MV-4-11 (cell line): Measurements from ENCODE around the gene XPO4.
"Not testable (repeated sequence)": the region's sequence is repeated elsewhere in the genome, so short reads cannot be mapped to it uniquely, and the experiment has no call there.

Experiments
- DNase-seq: peaks from one replicate; lab custom pipeline; 2025; lab: John Stamatoyannopoulos, UW

Gene XPO4

DNA sequence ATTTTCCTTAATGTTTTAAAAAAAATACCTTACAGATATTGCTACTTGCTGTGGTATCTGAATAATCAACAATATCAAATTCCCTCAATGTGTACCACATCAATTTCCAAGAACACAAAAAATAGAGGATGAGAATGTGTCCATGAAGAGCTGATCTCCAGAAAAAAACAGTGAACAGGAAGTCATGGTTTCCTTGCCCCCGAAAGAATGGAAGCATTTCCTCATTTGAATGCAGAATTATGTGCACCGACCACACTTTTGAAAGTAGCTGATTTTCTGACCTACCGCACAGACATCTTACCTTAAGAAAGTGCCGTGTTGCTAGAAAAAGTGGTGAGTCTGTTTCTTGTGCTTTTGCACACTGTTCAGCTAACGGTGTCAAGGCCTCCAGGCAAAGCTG, 115.4 kb downstream of the XPO4 start:
- peak; percentile 50 for DNase-seq

DNA sequence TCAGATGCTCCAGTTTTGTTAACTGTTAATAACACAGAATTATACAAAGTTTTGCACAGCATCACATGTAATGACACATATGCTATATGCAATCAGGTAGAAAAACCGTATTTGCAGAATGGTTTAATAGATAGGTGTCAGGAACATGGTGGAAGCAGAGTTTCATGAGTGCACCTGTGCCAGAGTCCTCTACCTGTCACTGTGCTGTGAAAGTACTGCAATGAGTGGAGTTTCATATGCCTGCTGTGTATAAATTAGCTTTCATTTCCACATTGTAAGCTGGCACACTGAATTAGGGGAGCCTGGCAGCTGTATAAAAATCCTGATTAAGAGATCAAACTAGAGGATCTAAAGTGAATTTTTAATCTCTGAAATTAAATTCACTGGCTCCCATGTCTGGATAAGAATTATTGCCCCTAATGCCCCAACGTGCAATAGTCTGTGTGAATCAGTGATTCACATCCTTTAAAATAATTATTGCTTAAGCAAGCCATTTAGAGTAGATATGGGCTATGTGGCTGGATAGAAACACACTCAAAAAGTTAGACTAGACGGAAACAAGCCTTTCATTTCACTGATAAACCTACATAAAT, 120.3 kb downstream of the XPO4 start:
- no peak for DNase-seq

DNA sequence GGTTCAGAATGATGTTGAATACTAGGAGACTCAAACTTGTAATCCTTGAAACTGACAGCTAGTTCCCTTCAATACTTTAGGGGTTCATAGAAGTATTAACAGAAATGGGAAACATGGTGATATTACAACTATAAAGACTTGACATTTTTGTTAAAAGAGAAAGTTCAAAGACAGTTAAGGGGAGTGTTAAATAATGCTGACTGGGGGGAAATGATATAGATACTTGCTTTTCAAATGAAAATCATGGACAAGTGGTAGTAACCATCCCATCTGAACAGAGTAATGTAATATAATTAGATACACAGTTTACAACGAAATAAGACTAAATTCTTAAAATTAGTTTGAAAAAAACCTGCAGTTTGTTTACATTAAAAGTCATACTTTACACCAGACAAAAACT, 122.2 kb downstream of the XPO4 start:
- DNase-seq = no peak

DNA sequence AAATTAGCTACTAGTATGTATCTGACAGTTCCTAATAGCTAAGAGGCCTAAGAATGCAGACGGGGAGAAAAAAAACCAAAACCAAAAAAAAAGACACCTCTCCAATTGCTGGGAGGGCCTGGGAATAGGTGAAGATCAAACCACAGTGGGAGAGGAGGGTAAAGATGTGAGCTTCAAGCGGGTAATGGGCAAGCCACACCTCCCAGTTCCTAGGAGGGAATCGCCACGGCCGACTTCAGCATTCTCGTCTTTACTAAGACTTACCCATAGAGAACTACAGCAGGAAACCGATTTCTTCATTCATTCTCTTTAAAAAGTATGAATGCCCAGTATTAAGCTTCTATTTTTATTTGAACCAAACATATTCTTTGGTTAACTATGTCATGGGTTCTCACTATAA, 123.1 kb downstream of the XPO4 start:
- no peak for DNase-seq

DNA sequence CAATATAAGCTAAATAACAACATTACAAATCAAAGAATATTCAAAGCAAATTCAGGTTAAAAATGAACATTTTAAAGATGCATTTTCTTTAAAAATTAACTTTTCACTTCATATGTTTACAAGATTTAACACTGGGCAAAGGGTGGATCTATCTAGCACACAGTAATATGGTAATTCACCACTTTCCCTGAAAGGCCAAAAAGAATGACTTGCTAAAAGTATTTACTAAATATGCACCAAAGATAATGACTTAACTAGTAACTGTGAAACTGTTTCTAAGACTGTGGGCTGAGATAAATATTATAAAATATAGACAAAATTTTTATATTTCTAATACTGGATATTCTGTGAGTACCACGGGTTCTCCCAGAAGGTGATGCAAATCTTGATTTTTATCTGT, 124.2 kb downstream of the XPO4 start:
- DNase-seq = no peak

DNA sequence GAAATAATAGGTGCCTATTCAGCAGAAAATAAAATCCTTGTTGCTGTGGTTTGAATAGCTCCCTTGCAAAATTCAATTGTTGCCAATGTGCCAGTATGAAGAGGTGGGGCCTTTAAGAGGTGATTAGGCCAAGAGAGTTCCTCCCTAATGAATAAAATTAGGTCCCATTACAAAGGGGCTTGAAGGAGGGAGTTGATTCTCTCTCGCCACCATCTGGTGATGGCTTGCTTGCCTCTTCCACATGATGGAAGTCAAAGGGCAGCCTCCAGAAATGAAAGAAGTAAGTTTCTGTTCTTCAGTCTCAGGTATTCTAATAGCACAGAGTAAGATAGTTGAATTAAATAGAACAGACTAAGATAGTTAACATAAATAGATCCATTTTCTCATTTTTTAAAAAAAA, 125.8 kb downstream of the XPO4 start:
- no peak for DNase-seq

DNA sequence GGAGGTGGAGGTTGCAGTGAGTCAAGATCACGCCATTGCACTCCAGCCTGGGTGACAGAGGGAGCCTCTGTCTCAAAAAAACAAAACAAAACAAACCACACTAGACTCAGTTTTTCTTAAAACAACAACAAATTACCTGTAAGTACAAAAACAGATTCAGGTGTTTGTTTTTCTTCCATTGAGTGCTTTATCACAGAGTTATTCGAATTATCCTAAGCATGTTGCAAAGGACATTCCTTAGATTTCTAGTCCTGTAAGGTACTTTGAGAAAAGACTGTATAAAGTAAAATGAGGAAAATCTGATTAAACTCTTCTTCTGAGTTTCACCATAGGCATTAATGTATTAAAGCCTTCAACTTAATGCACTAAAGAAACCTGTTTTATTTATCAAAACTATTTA, 126.6 kb downstream of the XPO4 start:
- no peak for DNase-seq

DNA sequence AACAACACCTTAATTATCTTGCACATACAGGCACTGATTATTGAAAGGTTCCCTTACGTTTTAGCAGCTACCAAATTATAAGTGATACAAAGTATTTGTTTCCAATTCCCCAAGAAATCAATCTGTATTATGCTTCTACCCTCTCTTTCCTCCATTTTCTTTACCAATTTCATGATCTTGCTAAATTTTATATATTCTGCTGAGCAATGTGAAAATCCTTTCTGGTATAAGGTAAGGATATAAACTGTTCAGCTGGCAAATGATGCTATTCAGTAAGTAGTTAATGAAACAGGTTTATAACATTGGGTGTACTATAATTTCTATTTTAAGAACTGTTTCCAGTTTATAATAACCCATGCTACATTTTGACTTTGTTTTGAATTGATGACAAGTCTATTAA, 127.8 kb downstream of the XPO4 start:
- no peak for DNase-seq

DNA sequence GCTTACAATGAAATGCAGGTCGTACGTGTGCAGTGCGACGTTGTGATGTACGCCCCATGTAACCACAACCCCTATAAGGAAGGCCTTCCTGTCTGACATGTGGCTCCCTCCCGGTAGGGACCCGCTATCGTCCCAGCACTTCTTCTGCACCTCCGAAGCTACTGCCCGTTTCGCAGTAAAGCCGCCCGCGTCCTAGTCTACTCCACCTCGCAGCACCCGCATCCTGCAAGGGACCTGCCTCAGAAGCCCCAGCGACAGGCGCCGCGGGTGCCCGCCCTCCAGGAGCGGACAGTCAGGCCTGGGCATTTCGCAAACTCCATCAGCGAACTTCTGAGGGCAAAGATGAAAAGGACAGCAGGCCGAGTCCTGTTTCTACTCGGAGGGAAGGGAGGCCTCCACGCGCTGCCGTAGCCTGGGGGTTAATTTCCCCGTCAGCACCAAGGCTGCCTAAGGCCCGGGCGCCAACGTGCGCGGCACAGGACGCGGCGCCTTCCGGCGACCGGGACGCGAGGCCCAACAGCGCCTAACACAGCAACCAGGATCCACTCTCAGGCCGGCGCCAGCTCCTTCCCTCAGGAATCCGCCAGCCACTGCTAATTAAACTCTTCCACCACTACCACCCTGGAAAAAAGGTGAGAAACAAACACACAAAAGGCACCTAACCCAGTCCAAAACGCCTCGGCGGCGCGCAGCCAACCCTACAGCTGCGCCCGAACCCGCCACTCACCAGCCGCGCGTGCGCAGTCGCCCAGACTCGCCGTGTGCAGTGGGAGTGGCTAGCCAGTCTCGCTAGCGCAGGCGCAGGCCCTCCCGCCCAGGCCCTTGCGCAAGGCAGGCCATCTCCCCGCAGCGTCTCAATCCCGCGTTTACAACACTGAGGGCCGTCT, 129.1 kb downstream of the XPO4 start, which contains the start of gene EEF1AKMT1:
Gene EEF1AKMT1 (minus strand): TSS at position 768 of the 887 bp plus-strand sequence. CDS start 16,363 bp downstream, outside the sequence.
- DNase-seq = peak; percentile 89

DNA sequence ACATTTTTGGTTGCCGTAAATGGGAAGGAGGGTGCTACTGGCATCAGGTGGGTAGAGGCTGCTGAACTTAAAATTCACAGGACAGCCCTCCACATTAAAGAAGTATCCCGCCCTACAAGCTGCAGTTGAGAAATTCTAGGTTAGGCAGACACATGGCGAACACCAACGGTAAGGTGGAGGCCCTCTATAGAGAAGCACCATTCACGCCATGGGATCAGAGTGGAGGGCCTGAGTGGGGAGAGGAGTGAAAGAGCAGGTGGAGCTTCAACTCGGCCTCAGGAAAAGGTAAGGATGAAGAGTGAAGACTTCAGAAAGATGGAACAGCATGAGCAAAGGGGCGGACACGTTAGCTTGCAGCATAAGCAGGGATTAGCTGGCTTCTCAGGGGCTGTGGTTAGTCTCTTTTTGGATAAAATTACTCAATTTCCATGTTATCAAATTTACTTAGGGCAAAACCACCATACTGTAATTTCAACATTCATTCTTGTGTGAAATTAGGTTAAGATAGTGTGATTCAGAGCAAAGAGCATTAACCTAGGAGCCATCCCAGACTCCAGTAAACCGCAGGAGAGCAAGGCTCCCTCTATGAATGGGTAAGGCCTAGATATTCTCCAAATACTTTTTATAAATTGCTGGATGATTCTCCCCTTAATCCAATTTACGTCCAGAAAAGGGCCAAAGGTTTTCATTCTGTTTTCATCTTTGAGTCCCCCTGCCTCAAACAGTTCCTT, 130.0 kb downstream of the XPO4 start:
- DNase-seq = peak; percentile 53

DNA sequence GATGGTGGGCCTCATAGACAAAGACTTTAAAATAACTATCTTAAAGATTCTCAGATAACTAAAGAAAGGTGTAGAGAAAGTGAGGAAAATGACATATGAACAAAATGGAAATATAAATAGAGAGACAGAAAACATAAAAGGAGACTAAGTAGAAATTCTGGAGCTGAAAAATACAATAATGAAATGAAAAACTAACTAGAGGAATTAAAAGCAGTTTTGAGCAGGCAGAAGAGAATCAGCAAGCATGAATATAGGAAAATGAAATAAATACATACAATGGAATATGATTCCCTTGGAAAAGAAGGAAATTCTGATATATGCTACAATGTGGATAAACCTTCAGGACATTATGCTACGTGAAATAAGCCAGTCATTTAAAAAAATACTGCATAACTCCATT, 132.7 kb downstream of the XPO4 start:
- DNase-seq = no peak

DNA sequence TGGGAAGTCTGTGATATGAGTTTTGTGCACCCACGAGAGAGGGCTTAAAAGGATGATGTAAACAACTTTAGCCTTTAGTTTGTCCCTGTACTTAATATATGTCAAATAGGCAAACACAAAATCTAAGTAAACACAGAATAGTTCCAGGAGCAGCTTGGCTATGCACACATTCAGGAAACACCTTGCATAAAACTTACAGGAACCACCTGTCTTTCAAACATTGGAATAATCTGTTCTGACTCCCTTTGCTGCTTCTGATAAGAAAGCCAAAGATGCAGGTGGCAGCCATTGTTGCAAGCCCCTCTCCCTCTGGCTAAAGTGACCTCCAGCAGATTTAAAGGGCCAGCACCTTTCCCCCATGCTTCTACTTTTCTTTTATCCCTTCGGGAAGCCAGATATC, 133.5 kb downstream of the XPO4 start:
- no peak for DNase-seq

DNA sequence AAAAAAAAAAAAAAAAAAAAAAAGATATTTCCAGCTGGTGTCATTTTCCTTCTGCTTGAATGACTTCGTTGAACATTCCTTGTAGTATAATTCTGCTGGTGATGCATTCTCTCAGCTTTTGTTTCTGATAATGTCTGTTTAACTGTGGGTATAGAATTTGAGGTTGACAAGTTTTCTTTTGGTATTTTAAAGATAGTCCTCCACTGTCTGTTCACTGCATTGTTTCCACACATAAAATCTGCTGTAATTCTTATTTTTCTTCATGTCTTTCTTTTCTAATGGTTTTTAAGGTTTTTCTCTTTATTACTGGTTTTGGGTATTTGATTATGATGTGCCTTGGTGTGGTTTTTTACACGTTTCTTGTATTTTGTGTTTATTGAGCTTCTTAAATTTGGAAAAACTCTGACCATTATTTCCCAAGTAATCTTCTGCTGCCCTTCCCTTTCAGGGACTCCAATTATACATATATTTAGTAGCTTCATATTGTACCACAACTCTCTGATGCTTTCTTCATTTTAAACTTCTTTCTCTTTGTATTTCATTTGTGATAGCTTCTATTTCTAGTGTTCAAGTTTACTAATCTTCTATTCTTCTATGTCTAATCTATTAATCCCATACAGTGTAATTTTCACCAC, 135.1 kb downstream of the XPO4 start:
- no peak for DNase-seq

DNA sequence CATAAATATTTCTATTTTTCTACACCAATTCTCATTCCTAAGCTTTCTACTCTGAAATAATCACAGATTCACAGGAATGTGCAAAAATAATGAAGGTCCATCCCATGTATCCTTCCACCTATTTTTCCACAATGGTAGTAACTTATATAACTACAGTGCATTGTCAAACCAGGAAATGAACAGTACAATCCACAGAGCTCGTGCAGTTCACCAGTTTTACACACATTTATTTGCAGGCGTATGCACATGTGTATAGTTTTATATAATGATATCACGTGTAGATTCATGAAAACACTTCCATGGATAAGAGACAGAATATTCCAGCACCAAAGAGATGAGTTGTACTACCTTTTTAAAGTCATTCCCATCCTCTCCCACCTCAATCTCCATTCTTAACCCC, 141.7 kb downstream of the XPO4 start:
- DNase-seq = no peak

DNA sequence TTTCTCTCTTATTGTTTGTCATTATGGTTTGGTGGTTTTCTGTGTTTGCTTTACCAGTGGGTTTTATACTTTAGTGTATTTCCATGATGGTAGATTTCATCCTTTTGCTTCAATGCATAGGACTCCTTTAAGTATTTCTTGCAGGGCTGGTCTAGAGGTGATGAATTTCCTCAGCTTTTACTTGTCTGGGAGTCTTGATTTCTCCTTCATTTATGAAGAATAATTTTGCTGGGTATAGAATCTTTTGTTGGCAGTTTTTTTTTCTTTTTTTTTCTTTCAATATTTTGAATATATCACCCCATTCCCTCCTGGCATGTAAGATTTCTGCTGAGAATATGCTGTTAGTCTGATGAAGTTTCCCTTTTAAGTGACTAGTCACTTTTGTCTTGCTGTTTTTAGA, 148.5 kb downstream of the XPO4 start:
- no peak for DNase-seq

DNA sequence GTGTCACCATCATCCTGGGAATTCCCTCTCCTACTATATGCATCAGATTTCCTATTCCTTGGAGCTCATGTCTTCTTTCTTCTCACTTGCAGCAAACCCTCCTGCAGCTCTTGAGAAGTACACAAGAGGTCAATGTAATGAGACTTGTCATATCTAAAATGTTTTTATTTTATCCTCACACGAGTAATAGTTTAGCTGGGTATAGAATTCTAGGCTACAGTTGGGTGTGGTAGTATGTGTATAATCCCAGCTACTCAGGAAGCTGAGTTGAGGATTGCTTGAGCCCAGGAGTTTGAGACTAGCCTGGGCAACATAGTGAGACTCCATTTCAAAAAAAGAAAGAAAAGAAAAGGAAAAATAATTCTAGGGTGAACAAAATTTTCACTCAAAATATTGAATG, 153.2 kb downstream of the XPO4 start:
- no peak for DNase-seq

DNA sequence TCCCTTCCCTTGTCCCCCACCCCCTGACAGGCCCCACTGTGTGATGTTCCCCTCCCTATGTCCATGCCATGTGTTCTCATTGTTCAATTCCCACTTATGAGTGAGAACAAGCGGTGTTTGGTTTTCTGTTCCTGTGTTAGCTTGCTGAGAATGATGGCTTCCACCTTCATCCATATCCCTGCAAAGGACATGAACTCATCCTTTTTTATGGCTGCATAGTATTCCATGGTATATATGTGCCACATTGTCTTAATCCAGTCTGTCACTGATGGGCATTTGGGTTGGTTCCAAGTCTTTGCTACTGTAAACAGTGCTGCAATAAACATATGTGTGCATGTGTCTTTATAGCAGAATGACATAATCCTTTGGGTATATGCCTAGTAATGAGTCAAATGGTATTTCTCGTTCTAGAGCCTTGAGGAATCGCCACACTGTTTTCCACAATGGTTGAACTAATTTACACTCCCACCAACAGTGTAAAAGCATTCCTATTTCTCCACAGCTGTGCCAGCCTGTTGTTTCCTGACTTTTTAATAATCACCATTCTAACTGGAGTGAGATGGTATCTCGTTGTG, 158.6 kb downstream of the XPO4 start:
- DNase-seq = not testable (repeated sequence)

DNA sequence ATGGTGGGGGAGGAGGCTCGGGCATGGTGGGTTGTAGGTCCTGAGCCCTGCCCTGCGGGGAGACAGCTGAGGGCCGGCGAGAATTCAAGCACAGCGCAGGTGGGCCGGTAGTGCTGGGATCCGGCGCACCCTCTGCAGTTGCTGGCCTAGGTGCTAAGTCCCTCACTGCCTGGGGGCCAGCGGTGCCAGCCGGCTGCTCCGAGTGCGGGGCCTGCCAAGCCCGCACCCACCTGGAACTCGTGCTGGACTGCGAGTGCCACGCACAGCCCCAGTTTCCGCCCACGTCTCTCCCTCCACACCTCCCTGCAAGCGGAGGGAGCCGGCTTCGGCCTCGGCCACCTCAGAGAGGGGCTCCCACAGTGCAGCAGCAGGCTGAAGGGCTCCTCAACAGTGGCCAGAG, 162.5 kb downstream of the XPO4 start:
- DNase-seq = no peak

DNA sequence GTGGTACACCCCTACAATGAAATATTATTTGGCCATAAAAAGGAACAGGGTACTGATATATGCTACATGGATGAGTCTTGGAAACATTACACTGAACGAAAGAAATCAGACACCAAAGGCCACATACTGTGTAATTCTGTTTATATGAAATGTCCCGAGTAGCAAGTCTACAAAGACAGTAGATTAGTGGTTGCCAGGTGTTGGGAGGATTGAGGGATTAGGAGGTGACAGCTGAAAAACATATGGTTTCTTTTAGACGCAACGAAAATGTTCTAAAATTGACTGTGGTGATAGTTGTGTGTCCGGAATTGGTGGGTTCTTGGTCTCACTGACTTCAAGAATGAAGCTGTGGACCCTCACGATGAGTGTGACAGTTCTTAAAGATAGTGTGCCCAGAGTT, 163.9 kb downstream of the XPO4 start:
- DNase-seq = no peak

DNA sequence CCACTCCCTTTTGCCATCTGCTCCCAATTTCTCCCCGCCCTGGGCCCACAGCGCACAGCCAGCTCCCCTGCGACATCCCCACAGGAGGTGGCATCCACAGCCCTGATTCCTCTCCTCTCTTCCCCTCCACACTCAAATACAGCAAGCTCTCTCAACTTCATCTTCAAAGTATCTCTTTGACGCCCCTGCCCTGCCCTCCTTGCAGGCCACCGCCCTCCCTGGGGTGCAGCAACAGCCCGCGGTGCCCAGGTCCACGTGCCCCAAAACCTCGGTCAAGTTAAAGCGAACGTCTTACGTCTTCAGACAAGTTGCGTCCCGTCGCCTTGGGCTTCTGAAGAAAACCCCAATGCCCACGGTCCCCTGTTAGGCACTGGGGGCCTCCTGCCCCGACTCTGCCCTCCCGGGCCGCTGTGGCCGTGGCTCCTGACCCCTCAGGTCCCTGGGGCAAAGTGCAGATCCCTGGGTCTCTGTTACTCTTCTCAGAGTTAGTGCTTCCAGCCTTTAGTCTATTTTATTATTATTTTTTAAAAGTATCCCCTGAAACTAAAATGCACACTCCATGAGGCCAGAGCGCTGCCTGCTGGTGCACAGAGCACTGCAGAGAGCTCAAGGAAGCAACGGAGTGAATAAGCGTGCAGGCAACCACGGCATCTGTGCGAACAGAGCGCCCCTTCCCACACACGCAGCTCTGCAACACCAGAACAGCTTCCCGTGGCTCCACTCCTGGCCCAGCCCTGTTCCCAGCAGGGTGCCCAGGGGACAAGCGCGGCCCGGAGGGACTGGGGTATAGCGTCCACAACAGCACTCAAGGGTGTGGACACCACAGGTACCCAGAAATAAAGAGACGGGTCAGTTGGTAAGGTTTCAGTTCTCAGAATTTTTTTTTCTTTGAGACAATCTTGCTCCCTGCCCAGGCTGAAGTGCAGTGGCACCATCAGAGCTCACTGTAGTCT, 172.6 kb downstream of the XPO4 start:
- DNase-seq = no peak
